ENCODE data around the gene GNG7.
"Not testable (repeated sequence)": the region's sequence is repeated elsewhere in the genome, so short reads cannot be mapped to it uniquely, and the experiment has no call there.

GNG7 gene

DNA sequence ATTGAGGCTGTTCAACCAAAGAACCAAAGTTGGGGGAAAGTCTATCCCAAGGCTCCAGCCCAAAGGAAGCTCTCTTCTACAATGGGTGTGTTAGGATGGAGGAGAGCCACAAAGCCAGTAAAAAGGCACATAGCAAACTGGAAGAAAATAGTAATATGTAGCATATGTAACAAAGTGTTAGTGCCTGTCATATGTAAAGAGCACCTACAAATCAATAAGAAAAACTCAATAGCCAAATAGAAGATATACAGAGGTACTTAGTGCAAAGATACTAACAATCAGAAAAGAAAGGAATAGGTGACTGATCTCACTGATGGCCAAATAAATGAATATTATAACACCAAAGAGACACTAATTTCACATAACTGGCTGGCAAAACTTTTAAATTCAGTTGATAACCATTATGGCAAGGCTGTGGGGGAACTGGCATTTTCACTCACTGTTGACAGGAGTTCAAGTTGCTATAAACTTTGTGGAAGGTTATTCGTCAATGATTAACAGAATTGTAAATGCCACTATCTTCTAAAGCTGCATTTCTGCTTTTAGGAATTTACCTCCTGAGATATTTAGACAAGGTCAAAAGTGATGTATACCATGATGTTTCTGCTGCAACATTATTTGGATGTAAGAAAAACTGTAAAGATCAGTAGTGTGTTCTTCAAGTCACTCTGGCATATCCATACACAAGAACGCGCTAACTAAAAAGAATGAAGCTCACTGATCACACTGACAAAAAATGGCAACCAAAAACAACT, 110.8 kb downstream of the GNG7 start:
- H3K79me2 ChIP-seq (ENCODE audit: control insufficient read depth, insufficient read depth, low read length, unreplicated experiment) = no peaks in the 10 kb centered on the region
- no peak overlapping the region for H3K27ac ChIP-seq (ENCODE audit: low read depth, low read length)
- peaks cover 2% of the 10 kb centered on the region for H3K4me1 ChIP-seq (ENCODE audit: control insufficient read depth, insufficient read depth, low read length, unreplicated experiment)
- no peaks in the 10 kb centered on the region for H3K36me3 ChIP-seq (ENCODE audit: insufficient read depth, low read length)
- H2AFZ ChIP-seq (ENCODE audit: low read length, unreplicated experiment) = no peak overlapping the region
- no peak overlapping the region for H3K4me3 ChIP-seq (ENCODE audit: low read depth, low read length)
- no peaks in the 10 kb centered on the region; the same call in 1 of the 2 replicates for H3K27me3 ChIP-seq (ENCODE audit: insufficient read depth, low read length)

DNA sequence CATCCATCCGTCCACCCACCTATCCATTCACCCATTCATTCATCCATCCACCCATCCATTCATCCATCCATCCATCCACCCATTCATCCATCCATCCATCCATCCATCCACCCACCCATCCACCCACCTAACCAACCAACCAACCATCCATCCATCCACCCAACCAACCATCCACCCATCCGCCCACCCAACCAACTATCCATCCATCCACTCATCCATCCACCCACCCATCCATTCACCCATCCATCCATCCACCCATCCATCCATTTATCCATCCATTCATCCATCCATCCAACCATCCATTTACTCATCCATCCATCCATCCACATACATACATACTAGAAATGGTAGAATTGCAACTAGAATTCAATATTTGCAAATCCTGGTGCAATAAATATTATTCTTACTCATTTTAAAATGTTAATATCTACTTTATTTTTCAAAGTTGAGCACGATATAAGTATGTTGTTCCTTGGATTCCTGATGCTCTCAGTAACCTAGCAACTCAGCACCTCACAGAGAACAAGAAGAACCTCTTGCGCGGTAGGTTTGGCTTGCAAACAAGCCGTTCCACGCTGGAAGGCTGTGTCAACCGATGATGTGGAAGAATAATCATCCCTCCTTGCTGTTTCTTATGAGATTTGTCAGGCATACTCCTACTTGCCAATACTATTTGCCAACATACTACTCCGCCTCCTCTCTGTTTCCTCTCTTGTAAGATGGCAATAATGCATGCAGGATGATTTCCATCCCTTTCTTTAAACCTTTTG, 111.7 kb downstream of the GNG7 start:
- H3K4me3 ChIP-seq (ENCODE audit: low read depth, low read length) = no peak overlapping the region
- no peaks in the 10 kb centered on the region; the same call in 1 of the 2 replicates for H3K27me3 ChIP-seq (ENCODE audit: insufficient read depth, low read length)
- H2AFZ ChIP-seq (ENCODE audit: low read length, unreplicated experiment) = no peak overlapping the region
- no peaks in the 10 kb centered on the region for H3K36me3 ChIP-seq (ENCODE audit: insufficient read depth, low read length)
- H3K79me2 ChIP-seq (ENCODE audit: control insufficient read depth, insufficient read depth, low read length, unreplicated experiment) = no peaks in the 10 kb centered on the region
- H3K4me1 ChIP-seq (ENCODE audit: control insufficient read depth, insufficient read depth, low read length, unreplicated experiment) = peaks cover 2% of the 10 kb centered on the region
- H3K27ac ChIP-seq (ENCODE audit: low read depth, low read length) = no peak overlapping the region

DNA sequence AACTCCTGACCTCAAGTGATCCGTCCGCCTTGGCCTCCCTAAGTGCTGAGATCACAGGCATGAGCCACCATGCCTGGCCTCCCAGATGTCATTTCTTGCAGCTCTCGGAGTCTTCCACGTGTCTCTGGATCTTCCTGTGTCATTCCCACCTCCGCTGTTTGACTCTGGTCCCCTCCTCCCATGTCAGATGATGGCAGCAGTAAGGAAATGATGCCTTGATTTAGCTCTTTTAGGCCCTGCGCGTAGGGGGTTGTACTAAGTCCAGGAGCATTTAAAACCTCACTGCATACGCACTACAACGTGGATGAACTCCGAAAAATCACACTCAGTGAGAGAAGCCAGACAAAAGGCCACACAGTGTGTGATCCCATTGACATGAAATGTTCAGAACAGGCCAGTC, 113.1 kb downstream of the GNG7 start:
- Histone ChIP-seq H3K4me1 (ENCODE audit: control insufficient read depth, insufficient read depth, low read length, unreplicated experiment) (peaks cover 2% of the 10 kb centered on the region), H2AFZ (ENCODE audit: low read length, unreplicated experiment) (no peak overlapping the region), H3K27ac (ENCODE audit: low read depth, low read length) (no peak overlapping the region), H3K27me3 (ENCODE audit: insufficient read depth, low read length) (no peaks in the 10 kb centered on the region; the same call in 1 of the 2 replicates), H3K4me3 (ENCODE audit: low read depth, low read length) (no peak overlapping the region), H3K79me2 (ENCODE audit: control insufficient read depth, insufficient read depth, low read length, unreplicated experiment) (no peaks in the 10 kb centered on the region), H3K36me3 (ENCODE audit: insufficient read depth, low read length) (no peaks in the 10 kb centered on the region)

DNA sequence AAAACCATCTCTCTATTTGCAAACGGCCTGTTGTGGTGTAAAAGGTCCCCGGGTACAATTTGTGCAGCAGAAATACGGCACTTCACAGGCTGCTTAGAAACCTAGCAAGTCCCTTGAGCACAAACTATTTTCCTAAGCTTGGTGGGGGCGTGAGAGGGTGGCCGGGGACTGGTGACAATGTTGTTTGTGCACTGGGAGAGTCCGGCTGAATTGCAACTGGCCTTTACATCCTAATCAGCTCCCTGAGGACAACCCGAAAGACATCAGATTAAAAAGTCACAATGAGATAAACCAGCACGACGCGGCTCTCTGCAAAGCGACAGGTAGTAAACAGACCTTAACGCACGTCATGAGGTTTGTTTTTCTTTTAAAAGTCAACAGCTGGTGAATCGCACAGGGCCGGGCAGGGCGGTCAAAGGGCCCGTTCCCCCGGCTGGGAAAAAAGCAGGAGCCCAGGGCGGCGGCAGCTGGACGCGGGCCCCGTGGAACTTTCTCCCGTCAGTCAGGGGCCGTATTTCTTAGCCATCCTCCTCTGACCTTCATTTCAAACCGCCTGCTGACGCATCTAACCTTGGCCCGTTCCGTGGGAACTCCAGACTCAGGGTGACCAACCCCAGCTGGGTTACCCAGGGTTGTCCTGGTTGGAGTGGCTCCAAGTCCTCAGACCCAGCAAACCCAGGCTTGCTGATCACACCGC, 114.3 kb downstream of the GNG7 start:
- peaks cover 2% of the 10 kb centered on the region for H3K4me1 ChIP-seq (ENCODE audit: control insufficient read depth, insufficient read depth, low read length, unreplicated experiment)
- peak overlapping the region; percentile 48; the same call in 1 of the 2 replicates for H3K27ac ChIP-seq (ENCODE audit: low read depth, low read length)

DNA sequence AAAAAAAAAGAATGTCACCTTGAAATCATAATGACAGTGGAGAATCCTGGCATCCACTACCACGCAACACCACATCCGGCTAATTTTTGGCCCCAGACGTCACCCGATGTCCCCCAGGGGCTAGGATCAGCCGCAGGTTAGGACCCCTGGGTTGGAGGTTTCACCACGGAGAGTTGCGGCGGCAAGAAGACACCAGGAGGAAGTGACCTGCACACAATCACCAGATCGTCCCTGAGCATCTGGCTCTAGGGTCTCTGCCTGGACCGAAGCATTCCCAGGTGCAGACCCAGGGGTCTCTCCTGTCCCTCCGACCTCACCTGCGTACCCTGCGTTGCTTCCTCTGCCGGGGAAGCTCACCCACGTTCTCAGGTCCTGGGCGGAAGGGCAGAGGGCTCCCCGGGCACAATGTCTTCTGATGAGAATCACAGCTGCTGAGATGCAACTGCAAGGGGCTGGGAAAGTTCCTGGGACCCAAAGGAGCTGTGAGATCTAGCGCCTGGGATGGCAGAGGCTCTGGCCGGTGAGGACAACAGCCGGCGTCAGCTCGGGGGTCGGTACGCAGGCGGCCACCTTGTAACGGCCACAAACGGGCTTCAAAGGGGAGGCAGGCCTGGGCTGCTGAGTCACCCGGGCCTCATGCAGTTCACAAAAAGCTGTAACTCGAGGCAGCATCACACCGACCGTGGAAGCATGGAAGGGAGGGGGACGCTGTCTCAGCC, 115.3 kb downstream of the GNG7 start:
- Histone ChIP-seq H3K36me3 (ENCODE audit: insufficient read depth, low read length) (no peaks in the 10 kb centered on the region), H3K27ac (ENCODE audit: low read depth, low read length) (no peak overlapping the region), H3K4me1 (ENCODE audit: control insufficient read depth, insufficient read depth, low read length, unreplicated experiment) (peaks cover 2% of the 10 kb centered on the region), H3K79me2 (ENCODE audit: control insufficient read depth, insufficient read depth, low read length, unreplicated experiment) (no peaks in the 10 kb centered on the region), H2AFZ (ENCODE audit: low read length, unreplicated experiment) (no peak overlapping the region), H3K4me3 (ENCODE audit: low read depth, low read length) (no peak overlapping the region), H3K27me3 (ENCODE audit: insufficient read depth, low read length) (no peaks in the 10 kb centered on the region; the same call in 1 of the 2 replicates)

More for the DNA sequence above, 114.3 kb downstream of the GNG7 start:
- H3K36me3 ChIP-seq (ENCODE audit: insufficient read depth, low read length) = no peaks in the 10 kb centered on the region
- H3K27me3 ChIP-seq (ENCODE audit: insufficient read depth, low read length) = no peaks in the 10 kb centered on the region; the same call in 1 of the 2 replicates
- H3K79me2 ChIP-seq (ENCODE audit: control insufficient read depth, insufficient read depth, low read length, unreplicated experiment) = no peaks in the 10 kb centered on the region
- H3K4me3 ChIP-seq (ENCODE audit: low read depth, low read length) = no peak overlapping the region
- H2AFZ ChIP-seq (ENCODE audit: low read length, unreplicated experiment) = no peak overlapping the region

DNA sequence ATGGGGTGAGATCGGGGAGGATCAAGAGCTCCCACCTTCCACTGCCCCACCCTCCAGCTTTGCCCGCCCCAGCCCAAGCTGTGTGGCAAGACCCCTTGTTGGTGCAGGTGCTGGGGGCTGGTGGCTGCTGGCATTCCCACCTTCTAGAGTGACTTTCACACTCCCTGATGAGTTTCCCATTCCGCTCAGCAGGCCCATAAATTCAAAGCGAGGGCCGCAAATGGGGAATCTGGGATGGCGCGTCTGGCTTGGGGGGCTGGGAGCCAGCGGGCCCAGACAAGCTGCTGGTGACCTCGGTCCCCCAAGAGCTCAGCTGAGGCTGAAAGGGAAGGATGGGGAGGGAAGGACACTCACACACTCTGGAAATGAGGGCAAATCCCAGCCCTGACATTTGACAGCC, 116.3 kb downstream of the GNG7 start:
- no peaks in the 10 kb centered on the region for H3K36me3 ChIP-seq (ENCODE audit: insufficient read depth, low read length)
- no peak overlapping the region for H2AFZ ChIP-seq (ENCODE audit: low read length, unreplicated experiment)
- H3K27ac ChIP-seq (ENCODE audit: low read depth, low read length) = no peak overlapping the region
- no peaks in the 10 kb centered on the region for H3K79me2 ChIP-seq (ENCODE audit: control insufficient read depth, insufficient read depth, low read length, unreplicated experiment)
- no peaks in the 10 kb centered on the region for H3K27me3 ChIP-seq (ENCODE audit: insufficient read depth, low read length)
- H3K4me3 ChIP-seq (ENCODE audit: low read depth, low read length) = no peak overlapping the region
- peaks cover 2% of the 10 kb centered on the region for H3K4me1 ChIP-seq (ENCODE audit: control insufficient read depth, insufficient read depth, low read length, unreplicated experiment)

DNA sequence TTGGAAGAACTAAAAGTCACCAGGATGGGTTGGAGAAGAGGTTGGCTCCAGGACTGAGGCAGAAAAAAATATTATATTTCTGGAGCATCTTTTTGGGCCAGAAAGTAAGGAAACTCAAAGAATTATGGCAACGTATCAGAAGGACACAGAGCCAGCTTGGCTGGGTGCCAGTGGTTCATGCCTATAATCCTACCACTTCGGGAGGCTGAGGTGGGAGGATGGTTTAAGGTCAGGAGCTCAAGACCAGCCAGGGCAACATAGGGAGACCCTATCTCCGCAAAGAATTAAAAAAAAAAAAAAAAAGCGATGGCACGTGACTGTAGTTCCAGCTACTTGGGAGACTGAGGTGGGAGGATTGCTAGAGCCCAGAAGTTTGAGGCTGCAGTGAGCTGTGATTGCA, 118.5 kb downstream of the GNG7 start:
- Histone ChIP-seq H3K79me2 (ENCODE audit: control insufficient read depth, insufficient read depth, low read length, unreplicated experiment) (no peaks in the 10 kb centered on the region), H3K4me1 (ENCODE audit: control insufficient read depth, insufficient read depth, low read length, unreplicated experiment) (peaks cover 2% of the 10 kb centered on the region), H3K4me3 (ENCODE audit: low read depth, low read length) (no peak overlapping the region), H3K27ac (ENCODE audit: low read depth, low read length) (no peak overlapping the region), H2AFZ (ENCODE audit: low read length, unreplicated experiment) (no peak overlapping the region), H3K36me3 (ENCODE audit: insufficient read depth, low read length) (no peaks in the 10 kb centered on the region), H3K27me3 (ENCODE audit: insufficient read depth, low read length) (no peaks in the 10 kb centered on the region)

DNA sequence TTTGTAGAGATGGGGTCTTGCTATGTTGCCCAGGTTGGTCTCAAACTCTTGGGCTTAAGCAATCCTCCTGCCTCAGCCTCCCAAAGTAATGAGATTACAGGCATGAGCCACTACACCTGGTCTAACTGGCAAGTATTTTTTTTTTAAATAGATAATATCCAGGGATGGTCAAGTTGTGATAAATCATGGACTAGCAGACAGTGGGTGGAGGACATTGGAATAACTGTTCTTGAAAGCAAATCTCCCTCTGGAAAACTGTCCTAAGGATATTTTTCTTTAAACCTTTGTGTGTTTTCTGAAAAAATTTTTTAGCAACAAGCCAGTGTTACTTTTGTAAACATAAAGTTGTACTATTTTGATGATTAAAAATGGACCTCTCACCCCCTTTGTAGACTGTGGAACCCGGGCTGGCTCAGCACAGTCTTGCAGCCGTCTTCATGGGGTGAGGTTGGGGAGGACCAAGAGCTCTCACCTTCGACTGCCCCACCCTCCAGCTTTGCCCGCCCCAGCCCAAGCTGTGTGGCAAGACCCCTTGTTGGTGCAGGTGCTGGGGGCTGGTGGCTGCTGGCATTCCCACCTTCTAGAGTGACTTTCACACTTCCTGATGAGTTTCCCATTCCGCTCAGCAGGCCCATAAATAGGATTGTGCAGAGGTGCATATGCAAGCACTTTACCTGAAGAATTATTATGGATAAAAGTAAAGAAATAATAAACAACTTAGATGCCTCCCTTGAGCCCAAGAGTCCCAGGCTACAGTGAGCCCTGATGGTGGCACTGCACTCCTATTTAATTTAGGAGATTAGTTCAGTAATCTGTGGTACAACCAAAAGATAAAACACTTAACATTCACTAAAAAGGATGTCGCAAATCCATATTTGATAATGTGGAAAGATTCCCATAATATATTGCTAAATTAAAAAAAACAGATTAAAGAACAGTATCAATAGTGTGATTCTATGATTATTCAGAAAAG, 119.2 kb downstream of the GNG7 start:
- H3K27ac ChIP-seq (ENCODE audit: low read depth, low read length) = no peak overlapping the region
- H2AFZ ChIP-seq (ENCODE audit: low read length, unreplicated experiment) = no peak overlapping the region
- H3K4me3 ChIP-seq (ENCODE audit: low read depth, low read length) = no peak overlapping the region
- no peaks in the 10 kb centered on the region for H3K36me3 ChIP-seq (ENCODE audit: insufficient read depth, low read length)
- H3K27me3 ChIP-seq (ENCODE audit: insufficient read depth, low read length) = no peaks in the 10 kb centered on the region
- H3K79me2 ChIP-seq (ENCODE audit: control insufficient read depth, insufficient read depth, low read length, unreplicated experiment) = no peaks in the 10 kb centered on the region
- H3K4me1 ChIP-seq (ENCODE audit: control insufficient read depth, insufficient read depth, low read length, unreplicated experiment) = peaks cover 8% of the 10 kb centered on the region

DNA sequence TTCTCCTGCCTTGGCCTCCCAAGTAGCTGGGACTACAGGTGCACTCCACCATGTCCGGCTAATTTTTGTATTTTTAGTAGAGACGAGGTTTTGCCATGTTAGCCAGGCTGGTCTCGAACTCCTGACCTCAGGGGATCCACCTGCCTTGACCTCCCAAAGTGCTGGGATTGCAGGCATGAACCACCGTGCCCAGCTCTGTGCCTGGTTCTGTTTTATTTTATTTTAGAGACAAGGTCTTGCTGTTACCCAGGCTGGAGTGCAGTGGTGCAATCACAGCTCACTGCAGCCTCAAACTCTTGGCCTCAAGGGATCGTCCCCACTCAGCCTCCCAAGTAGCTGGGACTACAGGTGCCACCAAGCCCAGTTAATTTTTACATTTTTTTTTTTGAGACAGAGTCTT, 122.1 kb downstream of the GNG7 start:
- H3K79me2 ChIP-seq (ENCODE audit: control insufficient read depth, insufficient read depth, low read length, unreplicated experiment); H3K27ac ChIP-seq (ENCODE audit: low read depth, low read length); H3K36me3 ChIP-seq (ENCODE audit: insufficient read depth, low read length); H3K4me3 ChIP-seq (ENCODE audit: low read depth, low read length); H3K27me3 ChIP-seq (ENCODE audit: insufficient read depth, low read length); H2AFZ ChIP-seq (ENCODE audit: low read length, unreplicated experiment): not testable (repeated sequence)
- peaks cover 30% of the 10 kb centered on the region for H3K4me1 ChIP-seq (ENCODE audit: control insufficient read depth, insufficient read depth, low read length, unreplicated experiment)
